GM21367 (cell line): ENCODE data around the gene SORCS2.

ENCODE experiments used
- ATAC-seq: cut with Tn5 transposase; IDR thresholded peaks from one replicate; pipeline ENCODE4 v1.9.1; 2021; ENCODE audit not compliant: unreplicated experiment

SORCS2 gene

GRCh38 chr4:7399440-7400234 lies 207.3 kb downstream of the SORCS2 start:
- no peak for ATAC-seq

GRCh38 chr4:7400671-7401298 lies 208.4 kb downstream of the SORCS2 start:
- no peak for ATAC-seq

GRCh38 chr4:7402526-7402925 lies 210.2 kb downstream of the SORCS2 start:
- no peak for ATAC-seq

GRCh38 chr4:7403001-7403400 lies 210.7 kb downstream of the SORCS2 start:
- ATAC-seq: no peak

- no peak for ATAC-seq
These were observed 215.8 kb downstream of the SORCS2 start for GRCh38 chr4:7408166-7408565.

GRCh38 chr4:7410446-7410845 lies 218.1 kb downstream of the SORCS2 start:
- no peak for ATAC-seq

GRCh38 chr4:7411491-7411890 lies 219.2 kb downstream of the SORCS2 start:
- no peak for ATAC-seq

GRCh38 chr4:7411896-7412553 lies 219.7 kb downstream of the SORCS2 start:
- ATAC-seq: no peak

GRCh38 chr4:7412554-7412912 lies 220.2 kb downstream of the SORCS2 start:
- ATAC-seq: no peak

- ATAC-seq: no peak
These were observed 221.7 kb downstream of the SORCS2 start for GRCh38 chr4:7414046-7414445.

- ATAC-seq: no peak
These were observed 222.6 kb downstream of the SORCS2 start for GRCh38 chr4:7414736-7415510.

- ATAC-seq: no peak
These were observed 223.8 kb downstream of the SORCS2 start for GRCh38 chr4:7415927-7416686.

GRCh38 chr4:7416745-7417432 lies 224.6 kb downstream of the SORCS2 start:
- no peak for ATAC-seq

- no peak for ATAC-seq
These were observed 225.3 kb downstream of the SORCS2 start for GRCh38 chr4:7417639-7418038.

- no peak for ATAC-seq
These were observed 226.0 kb downstream of the SORCS2 start for GRCh38 chr4:7418131-7418943.

- ATAC-seq: no peak
These were observed 227.8 kb downstream of the SORCS2 start for GRCh38 chr4:7419961-7420660.

GRCh38 chr4:7420661-7421040 lies 228.3 kb downstream of the SORCS2 start:
- ATAC-seq: no peak

- no peak for ATAC-seq
These were observed 229.2 kb downstream of the SORCS2 start for GRCh38 chr4:7421356-7422150.
